Globus pallidus (tissue), 1 donor: ENCODE results near the gene PRAMEF27.
"Not testable (repeated sequence)": the region's sequence is repeated elsewhere in the genome, so short reads cannot be mapped to it uniquely, and the experiment has no call there.

Experiments
- DNase-seq: peaks from one replicate; pipeline ENCODE4 v3.0.0-alpha.2; 2015; ENCODE audit warnings: low spot score

Gene PRAMEF27

DNA sequence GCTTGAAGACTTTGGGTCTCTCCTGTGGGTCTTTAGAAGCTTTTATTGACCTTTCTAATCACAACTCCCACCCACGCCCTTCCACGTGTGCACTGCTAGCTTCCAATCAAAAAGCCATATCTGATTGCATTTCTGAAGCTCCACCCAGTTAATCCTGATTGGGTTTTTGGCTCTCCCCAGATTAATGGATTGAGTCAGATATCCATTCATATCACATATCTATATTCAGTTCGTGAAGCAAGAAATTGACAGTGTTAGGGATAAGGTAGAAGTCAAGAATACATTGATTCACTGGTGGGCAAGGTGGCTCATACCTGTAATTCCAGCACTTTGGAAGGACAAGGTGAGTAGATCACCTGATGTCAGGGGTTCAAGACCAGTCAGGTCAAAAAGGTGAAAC lies at the start of gene PRAMEF27:
Gene PRAMEF27 (minus strand): TSS at position 101 of the 400 bp plus-strand sequence. CDS start 2,916 bp downstream, outside the sequence.
- not testable (repeated sequence) for DNase-seq

DNA sequence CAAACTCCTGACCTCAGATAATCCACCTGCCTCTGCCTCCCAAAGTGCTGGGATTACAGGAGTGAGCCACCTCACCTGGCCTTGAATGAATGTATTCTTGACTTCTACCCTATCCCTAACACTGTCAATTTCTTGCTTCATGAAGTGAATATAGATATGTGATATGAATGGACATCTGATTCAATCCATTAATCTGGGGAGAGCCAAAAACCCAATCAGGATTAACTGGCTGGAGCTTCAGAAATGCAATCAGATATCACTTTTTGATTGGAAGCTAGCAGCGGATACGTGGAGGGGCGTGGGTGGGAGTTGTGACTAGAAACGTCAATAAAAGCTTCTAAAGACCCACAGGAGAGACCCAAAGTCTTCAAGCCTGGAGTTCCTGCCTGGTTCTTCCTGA lies 14.1 kb upstream of the PRAMEF27 start, which contains the start of gene PRAMEF25:
Gene PRAMEF25 (plus strand): TSS at position 301 of the 400 bp plus-strand sequence. CDS start 2,920 bp downstream, outside the sequence.
- not testable (repeated sequence) for DNase-seq

DNA sequence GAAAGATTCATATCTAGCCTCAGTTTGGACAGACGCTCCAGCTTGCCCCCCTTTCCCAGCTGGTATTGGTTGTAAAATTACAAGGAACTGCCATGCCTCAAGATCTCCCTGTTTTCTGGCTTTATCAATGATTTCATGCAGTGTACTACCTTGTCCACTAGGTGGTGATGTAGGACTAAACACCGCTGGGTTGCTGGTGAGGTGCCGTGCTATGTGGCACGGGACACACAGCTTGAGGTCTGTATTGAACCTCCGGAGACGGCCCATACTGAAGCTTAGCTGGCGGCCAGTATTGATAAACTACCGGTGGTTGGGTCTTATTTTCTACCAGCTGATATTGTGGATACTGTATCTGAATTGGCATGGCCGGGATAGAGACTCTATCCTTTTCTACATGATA lies 36.5 kb downstream of the PRAMEF27 start:
- not testable (repeated sequence) for DNase-seq

DNA sequence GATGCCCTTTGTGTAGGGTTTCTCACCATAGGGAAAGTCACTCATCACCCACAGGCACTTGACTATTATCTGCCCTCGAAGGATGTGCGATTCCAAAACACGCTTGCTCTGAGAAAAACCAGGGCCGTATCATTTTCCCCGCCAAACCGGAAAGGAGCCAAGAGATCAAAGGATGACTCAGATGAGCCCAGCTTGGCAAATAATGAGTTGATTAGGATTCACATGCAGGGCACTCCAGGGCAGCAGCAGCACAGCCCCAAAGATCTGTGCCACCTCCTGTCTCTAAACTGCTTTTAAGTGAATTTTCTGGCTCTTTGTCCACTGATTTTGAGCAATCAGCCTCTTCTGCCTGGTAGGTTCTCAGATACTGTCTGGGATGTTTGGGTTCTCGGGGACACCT lies 44.4 kb downstream of the PRAMEF27 start:
- DNase-seq, result not testable (repeated sequence)

DNA sequence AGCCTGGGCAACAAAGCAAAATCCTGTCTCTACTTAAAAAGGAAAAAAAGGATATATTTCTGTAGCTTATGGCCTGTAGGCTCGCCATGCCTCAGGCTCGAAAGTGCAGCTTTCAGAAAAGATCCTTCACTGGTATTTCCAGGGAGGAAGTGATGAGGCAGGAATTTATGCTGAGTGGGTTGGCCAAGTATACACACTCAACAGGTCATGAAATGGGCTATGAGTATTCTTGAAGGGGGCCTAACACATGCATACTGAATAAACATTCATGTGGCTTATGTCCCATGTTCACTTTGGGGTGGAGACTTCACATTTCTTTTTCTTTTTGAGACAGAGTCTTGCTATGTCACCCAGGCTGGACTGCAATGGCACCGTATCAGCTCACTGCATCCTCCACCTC lies 47.0 kb downstream of the PRAMEF27 start:
- DNase-seq, result not testable (repeated sequence)

DNA sequence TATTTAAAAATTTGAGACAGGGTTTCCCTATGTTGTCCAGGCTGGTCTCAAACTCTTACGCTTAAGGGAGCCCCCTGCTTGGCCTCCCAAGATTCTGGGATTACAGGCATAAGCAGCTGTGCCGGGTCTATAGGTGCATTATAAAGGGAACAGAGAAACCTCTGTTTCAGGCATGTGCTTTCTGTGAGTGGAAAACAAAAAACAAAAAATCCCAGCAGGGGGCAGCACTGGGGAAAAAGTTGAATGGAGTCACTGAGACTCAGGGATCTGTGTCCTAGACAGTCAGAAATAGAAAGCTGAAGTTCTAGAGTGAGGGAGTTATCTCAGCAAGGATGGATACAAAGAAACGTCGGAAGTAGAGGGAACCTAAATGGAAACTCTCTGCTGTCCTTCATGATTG lies 50.6 kb downstream of the PRAMEF27 start:
- DNase-seq, result not testable (repeated sequence)
